Fibroblast of skin of left quadriceps (primary cell): Measurements from ENCODE around the gene LGALS7B.
A peak's percentile ranks its signal among the peaks of the same experiment; 100 is the strongest.
"Not testable (repeated sequence)": the region's sequence is repeated elsewhere in the genome, so short reads cannot be mapped to it uniquely, and the experiment has no call there.

ENCODE experiments used
- DNase-seq, 2 experiments: peaks; one replicate each; pipeline ENCODE4 v3.0.0-alpha.2; 2013; ENCODE audit warnings: low read depth in 2 of 2

LGALS7B gene

DNA sequence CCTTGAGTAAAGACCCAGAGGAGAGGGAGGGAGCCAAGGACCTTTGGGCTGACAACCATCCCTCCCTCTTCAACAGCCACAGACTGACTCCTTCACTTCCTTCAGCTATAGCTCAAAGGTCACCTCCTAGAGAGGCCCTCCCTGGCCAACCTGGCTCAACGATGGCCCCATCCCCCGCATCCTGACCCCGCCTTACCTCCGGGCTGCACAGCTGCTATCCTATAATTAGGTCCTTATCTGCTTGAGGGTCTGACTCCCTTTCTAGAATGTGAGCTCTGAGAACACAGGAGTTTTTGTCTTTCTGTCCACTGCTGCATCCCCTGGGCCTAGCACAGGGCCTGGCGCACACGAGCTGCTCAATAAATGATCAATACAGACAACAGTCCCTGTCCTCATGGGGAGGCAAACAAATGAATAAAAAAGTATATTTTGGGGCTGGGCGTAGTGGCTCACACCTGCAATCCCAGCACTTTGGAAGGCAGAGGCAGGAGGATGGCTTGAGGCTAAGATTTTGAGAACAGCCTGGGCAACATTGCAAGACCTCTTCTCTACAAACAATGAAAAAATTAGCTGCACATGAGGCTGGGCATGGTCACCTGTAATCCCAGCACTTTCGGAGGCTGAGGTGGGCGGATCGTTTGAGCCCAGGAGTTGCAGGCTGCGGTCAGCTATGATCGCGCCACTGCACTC lies 30.4 kb downstream of the LGALS7B start:
- no peak for DNase-seq

DNA sequence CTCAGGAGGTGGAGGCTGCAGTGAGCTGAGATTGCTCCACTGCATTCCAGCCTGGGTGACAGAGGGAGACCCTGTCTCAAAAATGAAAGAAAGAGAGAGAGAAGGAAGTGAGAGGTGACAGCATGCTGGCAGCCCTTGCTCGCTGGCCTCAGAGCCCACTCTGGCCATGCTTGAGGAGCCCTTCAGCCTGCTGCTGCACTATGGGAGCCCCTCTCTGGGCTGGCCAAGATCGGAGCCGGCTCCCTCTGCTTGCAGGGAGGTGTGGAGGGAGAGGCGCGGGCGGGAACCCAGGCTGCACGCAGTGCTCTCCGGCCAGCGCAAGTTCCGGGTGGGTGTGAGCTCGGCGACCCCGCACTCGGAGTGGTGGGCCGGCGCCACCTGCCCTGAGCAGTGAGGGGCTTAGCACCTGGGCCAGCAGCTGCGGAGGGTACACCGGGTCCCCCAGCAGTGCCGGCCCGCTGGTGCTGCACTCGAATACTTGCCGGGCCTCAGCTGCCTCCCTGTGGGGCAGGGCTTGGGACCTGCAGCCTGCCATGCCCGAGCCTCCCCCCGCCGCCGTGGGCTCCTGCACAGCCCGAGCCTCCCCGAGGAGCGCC lies 32.3 kb downstream of the LGALS7B start:
- DNase-seq, result not testable (repeated sequence)

DNA sequence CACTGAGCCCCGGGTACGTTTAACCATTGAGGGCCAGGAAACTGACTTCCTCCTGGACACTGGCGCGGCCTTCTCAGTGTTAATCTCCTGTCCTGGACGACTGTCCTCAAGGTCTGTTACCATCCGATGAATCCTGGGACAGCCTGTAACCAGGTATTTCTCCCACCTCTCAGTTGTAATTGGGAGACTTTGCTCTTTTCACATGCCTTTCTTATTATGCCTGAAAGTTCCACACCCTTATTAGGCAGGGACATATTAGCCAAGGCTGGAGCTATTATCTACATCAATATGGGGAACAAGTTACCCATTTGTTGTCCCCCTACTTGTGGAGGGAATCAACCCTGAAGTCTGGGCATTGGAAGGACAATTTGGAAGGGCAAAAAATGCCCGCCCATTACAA lies 36.9 kb downstream of the LGALS7B start:
- DNase-seq, result not testable (repeated sequence)

DNA sequence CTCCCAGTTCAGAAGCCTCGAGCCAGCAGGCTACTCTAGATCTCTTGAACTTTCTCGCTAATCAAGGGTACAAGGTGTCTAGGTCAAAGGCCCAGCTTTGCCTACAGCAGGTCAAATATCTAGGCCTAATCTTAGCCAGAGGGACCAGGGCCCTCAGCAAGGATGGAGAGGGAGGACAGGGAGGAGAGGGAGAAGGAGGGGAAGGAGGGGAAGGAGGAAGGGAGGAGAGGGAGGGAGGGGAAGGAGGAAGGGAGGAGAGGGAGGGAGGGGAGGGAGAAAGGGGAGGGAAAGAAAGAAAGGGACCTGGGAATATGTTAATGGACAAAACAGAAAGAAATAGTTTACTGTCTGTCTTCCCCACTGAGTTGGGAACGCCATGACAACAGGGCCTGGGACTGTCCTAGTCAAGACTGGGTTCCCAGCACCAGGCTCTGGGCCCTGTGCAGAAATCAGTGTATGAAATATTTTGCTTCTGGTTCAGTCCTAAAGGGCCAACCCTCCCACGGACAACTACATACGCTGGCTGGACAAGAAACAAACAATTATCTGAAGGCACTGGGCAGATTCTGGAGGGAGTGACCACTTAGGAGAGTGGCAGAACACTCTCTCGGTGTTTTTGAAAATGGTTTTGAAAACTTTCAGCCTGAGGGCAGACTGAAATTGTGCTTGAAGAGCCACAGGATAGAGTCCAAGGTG lies 38.0 kb downstream of the LGALS7B start:
- no peak for DNase-seq

DNA sequence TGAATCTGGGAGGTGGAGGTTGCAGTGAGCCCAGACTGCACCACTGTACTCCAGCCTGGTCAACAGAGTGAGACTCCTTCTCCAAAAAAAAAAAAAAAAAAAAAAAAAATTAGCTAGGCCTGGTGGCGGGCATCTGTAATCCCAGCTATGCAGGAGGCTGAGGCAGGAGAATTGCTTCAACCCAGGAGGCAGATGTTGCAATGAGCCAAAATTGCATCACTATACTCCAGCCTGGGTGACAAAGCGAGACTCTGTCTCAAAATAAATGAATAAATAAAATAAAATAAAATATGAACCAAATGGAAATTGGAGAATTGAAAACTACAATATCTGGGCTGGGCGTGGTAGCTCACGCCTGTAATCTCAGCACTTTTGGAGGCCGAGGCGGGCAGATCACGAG lies 40.2 kb downstream of the LGALS7B start:
- not testable (repeated sequence) for DNase-seq

DNA sequence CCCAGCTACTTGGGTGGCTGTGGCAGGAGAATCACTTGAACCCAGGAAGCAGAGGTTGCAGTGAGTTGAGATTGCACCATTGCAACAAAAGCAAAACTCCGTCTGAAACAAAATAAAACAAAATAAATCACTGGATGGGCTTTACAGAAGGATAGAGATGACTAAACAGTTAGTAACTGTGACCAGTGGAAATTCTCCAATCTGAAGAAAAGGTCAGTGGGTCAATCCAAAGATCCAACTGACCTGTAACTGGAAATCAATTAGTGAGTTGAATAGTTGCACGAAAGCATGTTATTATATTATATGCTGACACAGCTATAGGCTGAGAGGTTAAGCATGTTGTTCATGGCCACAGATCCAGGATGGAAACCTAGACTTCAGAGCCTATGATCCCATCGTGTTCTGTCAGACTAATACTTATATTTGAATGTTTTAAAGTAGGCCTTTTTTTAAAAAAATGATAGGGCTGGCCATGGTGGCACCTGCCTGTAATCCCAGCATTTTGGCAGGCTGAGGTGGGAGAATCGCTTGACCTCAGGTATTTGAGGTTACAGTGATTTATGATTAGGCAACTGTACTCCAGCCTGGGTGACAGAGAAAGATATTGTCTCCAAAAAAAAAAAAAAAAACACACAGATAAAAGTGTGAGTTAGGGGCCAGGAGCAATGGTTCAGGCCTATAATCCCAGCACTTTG lies 41.2 kb downstream of the LGALS7B start:
- DNase-seq, result no peak

DNA sequence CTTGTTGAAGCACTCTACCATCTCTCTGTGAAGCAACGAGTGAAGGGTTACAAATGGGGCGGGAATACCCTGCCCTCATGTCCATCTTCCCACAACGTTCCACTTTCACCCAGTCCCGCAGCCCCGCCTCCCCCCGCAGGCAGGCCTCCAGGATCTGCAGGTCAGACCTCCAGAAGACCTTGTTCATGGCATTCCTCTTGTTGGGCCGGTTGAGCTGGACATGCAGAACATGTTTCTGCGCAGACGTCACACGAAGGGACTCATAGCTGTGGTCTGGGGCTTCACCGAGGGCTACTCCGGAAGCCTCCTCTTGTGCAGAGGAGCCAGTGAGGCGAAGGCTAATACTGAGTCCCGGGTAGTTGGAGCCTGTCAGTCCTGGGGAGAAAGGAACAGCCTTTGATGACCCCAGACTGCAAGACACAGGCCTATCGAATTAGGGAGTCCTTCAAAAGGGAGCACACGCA lies 42.2 kb downstream of the LGALS7B start:
- peak in 1 of 2 experiments; percentile 46 for DNase-seq

DNA sequence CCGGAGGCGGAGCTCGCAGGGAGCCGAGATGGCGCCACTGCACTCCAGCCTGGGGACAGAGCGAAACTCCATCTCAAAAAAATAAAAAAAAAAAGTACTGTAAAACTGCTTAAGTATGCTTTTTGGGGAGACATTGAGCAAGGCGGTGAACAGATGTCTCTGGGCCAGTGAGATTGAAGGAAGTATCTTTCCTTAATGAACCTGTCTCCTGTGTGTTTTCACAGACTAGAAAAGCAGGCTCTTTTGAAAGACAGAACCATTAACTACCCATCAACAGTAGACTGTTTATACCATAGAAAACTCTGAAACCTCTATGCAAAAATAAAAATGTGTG lies 44.1 kb downstream of the LGALS7B start:
- no peak for DNase-seq

DNA sequence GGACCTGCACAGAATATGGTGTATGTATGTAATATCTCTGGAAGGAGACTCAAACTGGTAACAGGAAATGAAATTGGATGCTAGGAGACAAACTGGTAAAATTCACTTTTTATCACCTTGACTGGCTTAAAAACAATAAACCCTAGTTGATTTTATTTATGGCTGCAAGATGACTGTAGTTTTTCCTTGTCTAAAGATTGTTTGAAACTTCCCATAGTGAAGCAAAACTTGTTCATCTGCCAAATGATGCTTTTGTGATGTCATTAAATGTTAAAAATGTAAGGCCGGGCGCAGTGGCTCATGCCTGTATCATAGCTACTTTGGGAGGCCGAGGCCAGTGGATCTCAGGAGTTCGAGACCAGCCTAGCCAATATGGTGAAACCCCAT lies 45.1 kb downstream of the LGALS7B start:
- DNase-seq, result no peak

DNA sequence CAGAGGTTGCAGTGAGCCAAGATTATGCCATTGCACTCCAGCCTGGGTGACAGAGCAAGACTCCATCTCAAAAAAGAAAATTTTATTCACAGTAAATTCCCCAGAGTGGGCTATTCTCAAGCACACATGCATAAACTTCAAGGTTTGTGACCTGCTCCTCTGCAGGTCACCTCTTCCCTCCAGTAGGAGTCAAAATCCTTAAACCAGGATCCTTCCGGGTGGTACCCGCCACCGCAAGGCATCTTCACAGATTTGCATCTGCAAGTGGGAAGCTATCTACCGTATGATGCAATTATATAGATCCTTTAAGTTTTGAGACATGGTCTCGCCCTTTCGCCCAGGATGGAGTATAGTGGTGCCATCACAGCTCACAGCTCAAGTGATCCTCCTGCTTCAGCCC lies 45.6 kb downstream of the LGALS7B start:
- no peak for DNase-seq

DNA sequence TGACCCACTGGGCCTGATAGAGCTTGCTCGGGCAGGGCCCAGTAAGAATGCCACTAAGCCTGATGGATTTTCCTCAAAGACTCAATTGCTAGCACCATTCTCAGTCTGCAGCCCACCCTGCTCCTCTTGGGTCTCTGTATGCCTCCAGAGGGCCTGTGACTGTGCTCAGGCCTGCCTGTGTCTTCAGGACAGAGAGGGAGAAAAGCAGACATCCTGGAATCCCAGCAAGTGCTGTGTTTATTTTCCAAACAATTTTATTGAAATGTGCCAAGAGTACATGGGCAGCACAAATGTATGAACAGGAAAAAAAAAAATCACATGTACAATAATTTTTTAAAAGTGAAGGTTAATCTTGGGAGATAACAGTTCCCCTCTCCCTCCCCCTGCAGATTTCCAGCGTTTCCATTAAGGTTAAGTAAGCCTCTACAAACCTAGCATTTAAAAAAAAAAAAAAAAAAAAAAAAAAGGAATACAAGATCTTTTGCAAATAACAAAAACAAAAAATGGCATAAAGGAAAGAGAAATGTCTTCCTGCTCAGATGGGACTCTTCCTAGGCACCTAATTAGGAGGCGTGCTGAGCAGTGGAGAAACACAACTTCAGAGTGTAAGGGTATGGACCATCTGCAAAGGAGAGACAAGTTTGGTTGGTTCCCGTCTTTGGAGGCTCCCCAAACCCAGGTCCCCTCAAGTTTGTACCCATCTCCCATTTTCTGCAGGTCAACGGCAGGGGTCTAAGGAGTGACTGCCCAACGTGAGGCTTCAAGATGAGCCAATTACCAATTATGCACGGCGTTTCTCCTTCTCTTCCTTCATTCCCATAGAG lies 47.4 kb downstream of the LGALS7B start:
- DNase-seq, result no peak

DNA sequence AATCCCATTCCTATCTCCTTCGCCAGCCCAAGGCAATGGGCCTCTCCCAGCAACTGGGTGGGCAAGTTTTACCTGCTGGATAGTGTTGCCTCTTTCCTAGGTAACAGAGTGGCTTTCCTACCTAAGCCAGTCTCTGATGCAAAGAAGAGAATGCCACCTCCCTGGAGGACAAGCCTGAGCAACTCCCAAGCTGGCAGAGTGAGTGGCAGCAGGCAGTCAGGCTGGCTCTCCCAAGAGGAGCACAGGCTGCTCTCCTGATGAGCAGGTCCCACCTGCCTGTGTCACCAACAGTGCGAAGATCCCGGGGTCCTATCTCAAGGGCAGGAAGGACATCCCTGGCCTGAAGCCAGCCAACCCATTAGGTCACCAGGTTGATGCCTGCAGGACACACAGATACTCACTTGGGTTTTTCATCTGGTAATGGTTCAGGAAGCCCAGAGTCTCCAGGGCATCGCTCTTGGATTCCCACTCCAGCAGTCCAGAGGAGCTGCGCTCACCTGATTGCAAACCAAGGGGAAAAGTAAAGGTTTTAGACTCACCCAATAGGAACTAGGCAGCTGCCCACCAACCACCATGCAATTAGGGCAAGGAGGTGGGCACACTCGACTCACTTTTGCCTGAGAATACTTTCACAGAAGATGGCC lies 48.1 kb downstream of the LGALS7B start:
- no peak for DNase-seq

DNA sequence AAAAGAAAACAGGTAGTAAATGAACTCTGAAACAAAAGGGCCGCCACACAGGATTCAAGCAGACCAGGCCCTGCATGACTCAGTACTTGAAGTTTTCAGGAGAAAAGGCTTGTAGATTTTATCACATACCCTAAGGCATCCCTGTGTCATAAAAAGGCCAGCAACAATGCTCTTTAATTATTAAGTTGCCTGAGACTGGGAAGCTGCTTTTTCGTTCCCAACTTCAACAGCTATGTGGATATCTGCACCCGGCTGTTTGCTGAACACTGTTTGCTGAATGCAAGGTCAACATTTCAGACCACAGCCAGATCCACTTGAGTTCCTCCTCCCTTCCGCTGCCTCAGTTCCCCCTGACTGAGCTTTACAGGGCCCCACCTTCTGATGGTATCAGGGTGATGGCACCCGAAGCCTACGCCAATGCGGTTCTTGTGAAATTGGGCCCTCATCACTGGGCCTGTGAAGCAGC lies 48.7 kb downstream of the LGALS7B start:
- DNase-seq, result no peak

DNA sequence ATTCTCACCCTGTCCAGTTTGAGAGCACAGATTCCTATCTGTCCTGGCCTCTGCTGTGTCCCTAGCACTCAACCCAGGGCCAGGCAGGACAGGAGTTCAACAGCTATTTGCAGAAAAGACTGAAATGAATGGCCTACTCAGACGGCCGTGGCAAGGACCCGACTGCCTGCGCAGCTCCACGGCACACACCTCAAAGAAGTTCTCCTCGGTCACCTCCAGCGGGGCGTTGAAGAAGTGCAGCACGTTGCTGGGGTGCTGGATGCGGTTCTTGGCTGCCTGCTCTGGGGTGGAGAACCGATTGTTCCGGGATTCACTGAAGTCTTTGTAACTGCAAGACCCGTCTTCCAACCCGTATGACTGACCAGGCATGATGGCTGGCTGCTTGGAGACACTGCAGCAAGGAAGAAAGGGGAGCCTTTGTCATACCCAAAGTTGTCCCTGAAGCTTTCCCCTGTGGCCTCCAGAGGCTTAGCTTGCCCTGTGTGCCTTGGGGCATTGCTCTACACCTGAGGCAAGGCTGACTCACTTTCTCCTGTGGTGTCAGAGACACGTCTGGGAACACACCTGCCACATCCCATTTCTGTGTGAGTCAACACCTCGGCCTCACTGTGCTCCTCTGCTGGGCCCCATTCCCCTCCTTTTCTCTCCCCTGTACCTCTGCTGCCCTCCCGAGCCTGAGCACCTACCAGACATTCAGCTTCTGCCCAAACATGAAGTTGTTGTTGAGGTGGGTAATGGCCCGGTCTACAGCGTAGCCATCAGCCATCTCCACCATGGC lies 49.4 kb downstream of the LGALS7B start:
- DNase-seq, result no peak

DNA sequence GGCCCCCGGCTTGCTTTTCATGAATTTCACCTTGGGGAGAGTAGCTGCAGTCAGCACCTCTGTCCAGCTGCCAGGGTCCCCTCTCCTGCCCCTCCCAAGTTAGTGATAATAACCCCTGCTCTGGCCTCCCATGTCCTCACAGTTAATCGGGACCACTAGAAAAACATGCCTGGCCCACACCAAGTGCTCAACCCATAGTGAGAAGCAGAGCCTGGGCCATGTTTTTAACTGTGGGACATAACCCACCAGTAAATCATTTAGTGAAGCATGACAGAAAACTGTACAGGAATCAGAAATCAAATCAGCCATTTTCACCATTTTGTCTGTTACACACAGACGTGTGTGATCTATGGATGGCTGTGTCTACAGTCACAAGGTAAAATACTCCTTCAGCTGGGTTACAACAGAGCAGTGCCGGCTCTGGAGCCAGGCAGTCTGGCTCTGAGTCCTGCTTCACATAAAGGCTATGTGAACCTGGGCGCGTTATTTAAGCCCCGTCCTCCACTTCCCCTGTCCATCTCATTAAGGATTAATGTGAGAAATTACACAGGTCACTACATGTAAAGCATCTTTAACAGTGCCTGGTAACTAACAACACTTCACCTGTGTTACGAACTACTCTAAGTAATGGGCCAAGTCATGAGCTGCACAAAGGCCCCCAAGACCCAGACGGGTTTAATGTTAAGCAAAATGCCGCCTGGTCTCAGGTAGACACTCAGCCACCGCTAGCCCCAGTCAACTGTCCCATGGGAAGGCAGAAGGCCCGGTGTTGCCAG lies 50.2 kb downstream of the LGALS7B start:
- no peak for DNase-seq

DNA sequence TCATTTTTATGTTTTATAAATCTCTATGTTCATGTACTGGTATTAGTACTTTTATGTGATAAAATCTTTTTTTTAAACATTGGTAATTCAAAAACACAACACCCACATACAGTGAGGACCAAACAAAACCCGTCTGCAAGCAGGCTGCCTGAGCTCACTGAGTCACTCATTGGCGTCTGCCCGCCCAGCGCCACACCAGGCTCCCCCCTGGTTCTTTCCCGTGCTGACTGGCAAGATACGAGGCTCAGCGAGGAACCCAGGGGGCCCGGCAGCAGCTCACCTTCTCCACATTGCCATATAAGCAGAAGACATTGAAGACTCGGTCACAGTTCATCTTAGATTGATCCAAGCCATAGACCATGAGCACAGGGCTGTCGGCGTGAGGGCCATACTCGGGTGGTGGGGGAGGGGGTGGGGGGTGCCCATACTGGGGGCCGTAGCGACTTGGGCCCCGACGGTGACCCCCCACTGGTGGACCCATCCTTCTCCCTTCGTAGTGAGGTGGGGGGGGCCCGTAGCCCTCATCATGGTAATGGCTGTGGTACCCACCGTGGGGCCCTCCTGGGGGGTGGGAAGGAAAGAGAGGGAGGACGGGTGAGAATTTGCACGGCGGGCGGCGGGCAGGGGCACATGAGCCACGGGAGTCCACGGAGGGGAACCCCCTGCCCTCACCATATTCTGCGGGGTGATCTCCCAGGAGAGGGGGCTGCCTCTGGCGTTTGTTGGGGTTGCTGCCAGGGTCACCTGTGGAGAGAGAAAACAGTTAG lies 51.0 kb downstream of the LGALS7B start:
- no peak for DNase-seq

DNA sequence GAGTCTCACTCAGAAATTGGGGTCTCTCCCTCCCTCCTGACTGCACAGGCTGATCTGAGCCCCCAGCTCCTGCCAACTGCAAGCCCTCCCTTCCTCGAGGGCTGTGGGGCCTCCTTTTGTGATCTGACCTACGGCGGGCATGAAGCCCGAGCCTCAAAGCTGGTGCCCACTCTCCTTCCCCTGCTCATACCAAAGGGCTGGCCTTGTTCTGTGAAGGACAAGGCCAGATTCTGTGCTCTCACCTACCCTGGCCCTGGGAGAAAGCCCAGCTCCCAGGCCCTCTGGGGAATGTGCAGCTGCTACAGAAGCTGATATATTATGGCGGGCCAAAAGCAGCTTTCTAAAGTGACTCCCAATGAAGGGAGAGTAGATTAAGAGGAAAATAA lies 51.6 kb downstream of the LGALS7B start:
- no peak for DNase-seq
